HFF-Myc (cell line): ENCODE results near the gene VPS72.

ENCODE experiments used
- DNase-seq: peaks from one replicate; pipeline ENCODE4 v3.0.0-alpha.2; 2011; ENCODE audit warnings: low read depth; ENCODE audit errors: extremely low read depth
- H3K4me3 ChIP-seq: replicated peaks from 2 replicates; pipeline ENCODE4 v1.5.1; 2011; ENCODE audit warnings: low read depth, mild to moderate bottlenecking, control low read depth, low read length
- TF ChIP-seq, protein P1 (sequence below): IDR thresholded peaks from 2 replicates; pipeline ENCODE4 v1.5.1; 2012; ENCODE audit warnings: mild to moderate bottlenecking, low read depth, low read length, control low read depth; ENCODE audit errors: missing control alignments

VPS72 gene

DNA sequence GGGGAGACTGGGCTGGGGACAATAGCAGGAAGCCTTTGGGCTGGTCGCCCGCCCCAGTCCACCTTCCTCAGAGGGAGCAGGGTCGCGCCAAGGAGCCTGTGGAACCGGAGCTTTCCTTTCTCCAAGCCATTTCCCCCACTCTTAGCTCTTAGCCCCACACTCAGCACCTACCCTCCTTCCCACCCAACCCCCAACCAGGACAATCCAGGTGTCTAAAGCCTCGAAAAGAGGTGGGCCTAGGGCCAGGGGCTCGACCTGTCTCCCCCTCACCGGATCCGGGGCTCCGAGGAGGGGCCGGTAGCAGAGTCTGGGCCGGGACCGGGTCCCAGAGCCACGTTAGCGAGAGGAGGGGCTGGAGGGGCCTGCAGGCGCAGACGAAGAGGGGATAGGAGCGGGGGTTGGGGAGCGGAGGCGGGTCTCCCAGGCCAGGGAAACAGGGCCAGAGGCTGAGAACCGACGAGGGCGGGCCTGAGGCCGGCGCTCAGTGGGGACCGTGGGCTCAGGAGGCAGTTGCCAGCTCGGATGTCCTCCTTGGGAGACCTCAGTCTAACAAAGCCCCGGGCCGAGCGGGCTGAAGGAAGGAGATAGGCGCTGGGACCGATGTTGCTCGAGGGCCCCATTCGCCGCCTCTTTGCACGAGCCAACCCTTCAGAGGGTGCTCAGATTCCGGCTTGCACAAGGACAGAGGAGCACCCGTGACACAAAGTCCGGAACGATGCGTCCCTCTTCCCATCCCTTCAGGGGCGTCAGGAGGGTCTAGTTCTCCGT is 44.5 kb downstream of the VPS72 start:
- TF ChIP-seq, protein P1, sequence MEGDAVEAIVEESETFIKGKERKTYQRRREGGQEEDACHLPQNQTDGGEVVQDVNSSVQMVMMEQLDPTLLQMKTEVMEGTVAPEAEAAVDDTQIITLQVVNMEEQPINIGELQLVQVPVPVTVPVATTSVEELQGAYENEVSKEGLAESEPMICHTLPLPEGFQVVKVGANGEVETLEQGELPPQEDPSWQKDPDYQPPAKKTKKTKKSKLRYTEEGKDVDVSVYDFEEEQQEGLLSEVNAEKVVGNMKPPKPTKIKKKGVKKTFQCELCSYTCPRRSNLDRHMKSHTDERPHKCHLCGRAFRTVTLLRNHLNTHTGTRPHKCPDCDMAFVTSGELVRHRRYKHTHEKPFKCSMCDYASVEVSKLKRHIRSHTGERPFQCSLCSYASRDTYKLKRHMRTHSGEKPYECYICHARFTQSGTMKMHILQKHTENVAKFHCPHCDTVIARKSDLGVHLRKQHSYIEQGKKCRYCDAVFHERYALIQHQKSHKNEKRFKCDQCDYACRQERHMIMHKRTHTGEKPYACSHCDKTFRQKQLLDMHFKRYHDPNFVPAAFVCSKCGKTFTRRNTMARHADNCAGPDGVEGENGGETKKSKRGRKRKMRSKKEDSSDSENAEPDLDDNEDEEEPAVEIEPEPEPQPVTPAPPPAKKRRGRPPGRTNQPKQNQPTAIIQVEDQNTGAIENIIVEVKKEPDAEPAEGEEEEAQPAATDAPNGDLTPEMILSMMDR, result no peak
- peak overlapping the region; percentile 51 for H3K4me3 ChIP-seq
- DNase-seq, result no peak

DNA sequence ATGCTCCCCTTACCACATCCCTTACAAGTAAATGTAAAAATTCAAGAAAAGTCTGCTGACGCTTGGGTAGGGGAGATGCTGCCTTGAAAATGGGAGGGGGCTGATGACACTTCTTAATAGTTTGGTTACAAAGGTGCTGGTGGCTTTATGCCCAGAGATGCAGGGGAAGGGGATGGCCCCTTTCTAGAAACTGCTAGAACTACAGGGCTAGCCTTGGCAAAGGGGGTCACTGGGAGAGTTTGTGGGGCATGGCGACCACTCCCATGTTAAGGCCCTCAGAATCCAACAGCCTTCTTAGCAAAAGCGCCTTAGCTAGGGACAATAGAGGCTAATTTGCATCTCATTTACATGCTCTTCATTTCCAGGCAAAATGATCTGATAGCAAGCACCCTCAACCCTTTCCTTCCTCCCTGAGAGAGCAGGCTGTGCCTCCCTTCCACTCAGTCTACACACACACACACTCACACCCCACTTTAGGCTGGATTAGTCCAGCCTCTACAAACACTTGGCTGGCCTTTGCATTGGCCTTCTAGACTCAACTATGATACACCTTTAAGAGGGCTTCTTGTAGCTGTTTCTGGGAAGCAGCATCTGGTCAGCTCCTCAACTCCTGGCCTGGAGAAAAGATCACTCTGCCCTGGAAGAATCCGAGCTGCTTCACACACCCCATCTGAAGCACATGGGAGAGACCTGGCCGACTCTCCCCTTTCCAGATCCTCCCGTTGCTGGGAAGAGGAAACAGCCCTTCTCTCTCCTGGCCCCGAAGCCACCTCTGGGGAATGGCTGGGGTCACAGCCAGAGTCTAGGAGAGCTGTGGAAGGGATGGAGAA is 45.3 kb downstream of the VPS72 start:
- TF ChIP-seq, protein P1, result no peak
- DNase-seq, result no peak
- H3K4me3 ChIP-seq, result no peak overlapping the region

DNA sequence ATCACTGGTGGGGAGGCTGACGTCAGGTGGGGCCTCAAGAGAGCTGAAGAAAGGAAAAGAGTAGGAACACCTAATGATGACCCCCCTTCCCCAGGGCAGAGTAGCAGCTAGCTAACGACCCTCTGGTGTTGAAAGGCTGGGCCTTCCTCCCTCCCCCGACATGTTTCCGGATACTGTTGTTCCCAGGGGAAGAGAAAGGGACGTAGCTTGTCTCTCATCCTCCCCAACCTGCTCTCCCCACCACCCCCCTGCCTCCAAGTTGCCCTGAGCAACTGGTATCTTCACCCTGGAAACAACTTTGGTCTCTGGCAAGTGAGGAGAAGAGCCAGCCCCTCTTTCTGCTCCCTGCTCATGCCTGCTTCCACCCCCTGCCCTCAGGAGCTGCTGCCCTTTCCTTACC is 46.0 kb downstream of the VPS72 start:
- H3K4me3 ChIP-seq, result no peak overlapping the region
- no peak for DNase-seq
- TF ChIP-seq, protein P1, result no peak

- H3K4me3 ChIP-seq, result no peak overlapping the region
- TF ChIP-seq, protein P1, result no peak
- no peak for DNase-seq
Measured at GRCh38 chr1:151143057-151143435, 47.0 kb downstream of the VPS72 start.

DNA sequence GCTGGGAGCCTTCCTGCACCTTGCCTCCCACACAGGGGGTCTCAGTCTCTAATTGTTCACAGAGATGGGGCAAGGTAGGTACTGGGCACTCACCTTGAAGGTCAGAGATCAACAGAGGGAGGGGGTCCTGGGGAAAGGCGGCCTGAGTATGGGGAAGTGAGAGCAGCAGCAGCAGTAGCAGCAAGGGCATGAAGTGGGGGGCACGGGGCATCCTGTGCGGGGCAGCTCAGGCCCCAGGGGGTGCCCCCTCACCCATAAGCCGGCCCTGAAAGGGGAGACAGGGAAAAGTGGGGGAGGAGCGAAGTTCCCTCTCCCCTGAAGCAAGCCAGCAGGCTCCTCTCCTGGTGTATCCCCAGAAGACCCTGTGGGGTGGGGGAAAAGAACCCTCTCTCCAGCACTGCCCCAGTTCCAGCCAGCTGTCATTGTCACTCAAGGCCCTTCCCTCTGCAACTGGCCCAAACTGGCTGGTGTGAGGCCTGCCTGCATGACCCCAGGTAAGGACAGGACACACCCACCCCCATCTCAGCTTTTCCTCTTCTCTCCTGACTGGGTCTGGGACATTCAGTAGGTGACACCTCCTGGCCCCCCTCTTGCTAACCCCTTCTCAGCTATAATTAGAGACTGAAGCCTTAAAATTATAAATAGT is 47.5 kb downstream of the VPS72 start:
- no peak for DNase-seq
- H3K4me3 ChIP-seq, result no peak overlapping the region
- TF ChIP-seq, protein P1, result no peak

DNA sequence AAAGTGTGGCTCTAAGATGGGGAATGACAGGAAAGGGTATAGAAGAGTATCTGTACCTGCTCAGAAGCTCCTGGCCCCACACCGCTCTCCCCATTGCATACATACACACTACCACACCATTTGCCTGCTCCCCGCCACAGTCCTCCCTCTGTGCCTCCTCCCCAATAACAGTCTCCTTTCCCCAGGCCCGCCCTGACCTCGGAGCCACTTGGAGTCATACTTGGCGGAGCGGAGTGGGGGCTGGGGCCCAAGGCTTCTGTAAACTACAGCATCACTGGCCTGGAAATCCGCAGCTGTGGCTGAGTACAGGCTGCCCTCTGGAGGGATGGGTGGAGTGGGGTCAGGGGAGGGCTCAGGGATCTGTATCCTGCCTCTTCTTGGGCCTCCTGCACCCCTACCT is 52.2 kb downstream of the VPS72 start:
- TF ChIP-seq, protein P1, result no peak
- H3K4me3 ChIP-seq, result no peak overlapping the region
- DNase-seq, result no peak
